CD4-positive, alpha-beta T cell treated with Interferon alpha-2 for 1 hour (primary cell): Measurements from ENCODE around the gene SLC26A9.

Source experiments
- DNase-seq, 2 donors: peaks; one replicate each; pipeline ENCODE4 v3.0.0-alpha.2; 2020 to 2022

Gene SLC26A9

GRCh38 chr1:205943245-205943644 lies at the start of gene SLC26A9:
Gene SLC26A9, minus strand, starts transcription at chr1:205943456. Its CDS starts 7,636 bp downstream, at chr1:205935820.
- no peak for DNase-seq

- no peak for DNase-seq
Observed at GRCh38 chr1:205992218-205992882, 49.1 kb upstream of the SLC26A9 start.

GRCh38 chr1:205991237-205991636 lies 48.0 kb upstream of the SLC26A9 start:
- DNase-seq: no peak

- no peak for DNase-seq
Observed at GRCh38 chr1:205990226-205990625, 47.0 kb upstream of the SLC26A9 start.

GRCh38 chr1:205989786-205990185 lies 46.5 kb upstream of the SLC26A9 start:
- no peak for DNase-seq

GRCh38 chr1:205988585-205988995 lies 45.3 kb upstream of the SLC26A9 start:
- no peak for DNase-seq

GRCh38 chr1:205986861-205987260 lies 43.6 kb upstream of the SLC26A9 start:
- no peak for DNase-seq

- no peak for DNase-seq
Observed at GRCh38 chr1:205986292-205986691, 43.0 kb upstream of the SLC26A9 start.

- DNase-seq: no peak
Observed at GRCh38 chr1:205985330-205986005, 42.2 kb upstream of the SLC26A9 start.

GRCh38 chr1:205983925-205984725 lies 40.9 kb upstream of the SLC26A9 start:
- DNase-seq: peak; percentile 14 to 31

GRCh38 chr1:205981257-205981656 lies 38.0 kb upstream of the SLC26A9 start:
- DNase-seq: no peak

GRCh38 chr1:205980237-205980870 lies 37.1 kb upstream of the SLC26A9 start:
- no peak for DNase-seq

- DNase-seq: no peak
Observed at GRCh38 chr1:205979301-205979700, 36.0 kb upstream of the SLC26A9 start.

GRCh38 chr1:205978676-205979075 lies 35.4 kb upstream of the SLC26A9 start:
- DNase-seq: no peak

GRCh38 chr1:205977402-205978014 lies 34.3 kb upstream of the SLC26A9 start:
- peak; percentile 70 to 76 for DNase-seq

GRCh38 chr1:205976708-205977401 lies 33.6 kb upstream of the SLC26A9 start:
- DNase-seq: no peak

- no peak for DNase-seq
Observed at GRCh38 chr1:205976036-205976435, 32.8 kb upstream of the SLC26A9 start.

GRCh38 chr1:205975387-205975998 lies 32.2 kb upstream of the SLC26A9 start:
- no peak for DNase-seq

GRCh38 chr1:205974712-205975111 lies 31.5 kb upstream of the SLC26A9 start:
- DNase-seq: no peak

- DNase-seq: no peak
Observed at GRCh38 chr1:205973377-205974232, 30.3 kb upstream of the SLC26A9 start.
